H1 (cell line): ENCODE results near the gene RPUSD1. TPM values are rescaled to one million over a fixed set of nuclear protein-coding genes. Genes with fewer than 3 reads are reported as not detected.

ENCODE experiments used
- CHD1 ChIP-seq: IDR thresholded peaks from 2 replicates; pipeline ENCODE4 v1.6.1; 2012; ENCODE audit warnings: low read depth, low read length, improper control_type of control experiment
- GABPA ChIP-seq: IDR thresholded peaks from 2 replicates; pipeline ENCODE4 v1.6.1; 2011; ENCODE audit warnings: mild to moderate bottlenecking, low read length, moderate library complexity, borderline replicate concordance; ENCODE audit not compliant: insufficient read depth
- SP2 ChIP-seq: IDR thresholded peaks from 2 replicates; pipeline ENCODE4 v1.6.1; 2012; ENCODE audit warnings: mild to moderate bottlenecking, low read length, inconsistent platforms
- polyA plus RNA-seq, 7 experiments: library from polyadenylated mRNA; depleted of rRNA in 3 of 7; stranded (reverse) in 5 of 7; unstranded in 2 of 7; fragments of >200 nt in 5 of 7; fragments of 200-250 nt in 2 of 7; gene quantifications; 1 replicate in 5 of 7; 2 replicates in 1 of 7; 4 replicates in 1 of 7; pipeline versions ENCODE4 v1.2.1 to v1.2.3, GENCODE V29; 2011 to 2013; ENCODE audit warnings: missing spikeins in 2 of 7, mixed read lengths in 2 of 7
- total RNA-seq: library from RNA; stranded (reverse); fragmentation: NEBNext Ultra II Directional; extraction: Animal tissue kit (Norgen Biotek cat#: 25700); gene quantifications from 2 replicates; pipeline ENCODE4 v1.2.1, GENCODE V29; 2021
- TF ChIP-seq, protein P1 (sequence below): IDR thresholded peaks from 2 replicates; pipeline ENCODE4 v1.6.1; 2011; ENCODE audit warnings: low read length, improper control_type of control experiment
- TF ChIP-seq, protein P2 (sequence below), 3 experiments: IDR thresholded peaks; 1 replicate in 2 of 3; 2 replicates in 1 of 3; pipeline versions ENCODE4 v1.5.1 to v1.6.1; 2011; ENCODE audit warnings: low read length in 3 of 3, mild to moderate bottlenecking in 3 of 3, inconsistent platforms in 2 of 3, low read depth in 1 of 3, moderate library complexity in 1 of 3; ENCODE audit not compliant: insufficient read depth in 1 of 3; ENCODE audit errors: control extremely low read depth in 1 of 3

RPUSD1 gene
- total and polyA plus RNA-seq, 2 of the 8 experiments (the other 6 are each of a cell fraction or from before 2014, with no cell fraction given), result 32.2 to 61.8 TPM

DNA sequence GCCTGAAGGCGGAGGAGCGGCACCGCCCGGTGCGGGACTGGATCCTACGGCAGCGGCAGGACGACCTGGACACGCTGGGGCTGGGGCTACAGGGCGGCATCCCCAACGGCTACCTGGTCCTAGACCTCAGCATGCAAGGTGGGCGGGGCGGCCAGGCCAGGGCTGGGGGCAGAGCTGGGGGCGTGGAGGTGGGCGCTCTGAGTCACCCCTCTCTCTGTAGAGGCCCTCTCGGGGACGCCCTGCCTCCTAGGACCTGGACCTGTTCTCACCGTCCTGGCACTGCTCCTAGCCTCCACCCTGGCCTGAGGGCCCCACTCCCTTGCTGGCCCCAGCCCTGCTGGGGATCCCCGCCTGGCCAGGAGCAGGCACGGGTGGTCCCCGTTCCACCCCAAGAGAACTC is 19.8 kb downstream of the RPUSD1 start (continued):
- TF ChIP-seq, protein P1, sequence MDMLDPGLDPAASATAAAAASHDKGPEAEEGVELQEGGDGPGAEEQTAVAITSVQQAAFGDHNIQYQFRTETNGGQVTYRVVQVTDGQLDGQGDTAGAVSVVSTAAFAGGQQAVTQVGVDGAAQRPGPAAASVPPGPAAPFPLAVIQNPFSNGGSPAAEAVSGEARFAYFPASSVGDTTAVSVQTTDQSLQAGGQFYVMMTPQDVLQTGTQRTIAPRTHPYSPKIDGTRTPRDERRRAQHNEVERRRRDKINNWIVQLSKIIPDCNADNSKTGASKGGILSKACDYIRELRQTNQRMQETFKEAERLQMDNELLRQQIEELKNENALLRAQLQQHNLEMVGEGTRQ, result no peak
- TF ChIP-seq SP2, result no peak
- TF ChIP-seq, protein P2, sequence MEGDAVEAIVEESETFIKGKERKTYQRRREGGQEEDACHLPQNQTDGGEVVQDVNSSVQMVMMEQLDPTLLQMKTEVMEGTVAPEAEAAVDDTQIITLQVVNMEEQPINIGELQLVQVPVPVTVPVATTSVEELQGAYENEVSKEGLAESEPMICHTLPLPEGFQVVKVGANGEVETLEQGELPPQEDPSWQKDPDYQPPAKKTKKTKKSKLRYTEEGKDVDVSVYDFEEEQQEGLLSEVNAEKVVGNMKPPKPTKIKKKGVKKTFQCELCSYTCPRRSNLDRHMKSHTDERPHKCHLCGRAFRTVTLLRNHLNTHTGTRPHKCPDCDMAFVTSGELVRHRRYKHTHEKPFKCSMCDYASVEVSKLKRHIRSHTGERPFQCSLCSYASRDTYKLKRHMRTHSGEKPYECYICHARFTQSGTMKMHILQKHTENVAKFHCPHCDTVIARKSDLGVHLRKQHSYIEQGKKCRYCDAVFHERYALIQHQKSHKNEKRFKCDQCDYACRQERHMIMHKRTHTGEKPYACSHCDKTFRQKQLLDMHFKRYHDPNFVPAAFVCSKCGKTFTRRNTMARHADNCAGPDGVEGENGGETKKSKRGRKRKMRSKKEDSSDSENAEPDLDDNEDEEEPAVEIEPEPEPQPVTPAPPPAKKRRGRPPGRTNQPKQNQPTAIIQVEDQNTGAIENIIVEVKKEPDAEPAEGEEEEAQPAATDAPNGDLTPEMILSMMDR (IDR thresholded peaks at IDR 0.05; ENCODE audit: control extremely low read depth in 1 of 3, insufficient read depth in 1 of 3, low read depth in 1 of 3, low read length in 3 of 3), result no peak
- no peak for TF ChIP-seq CHD1
- TF ChIP-seq GABPA, result no peak
